ENCODE measurements around the gene FGR.
"Not testable (repeated sequence)": the region's sequence is repeated elsewhere in the genome, so short reads cannot be mapped to it uniquely, and the experiment has no call there.

The FGR gene

GRCh38 chr1:27659497-27660299 is 24.7 kb upstream of the FGR start:
- DNase-seq = peak; percentile 78

- DNase-seq = no peak
Observed at GRCh38 chr1:27658951-27659496, 24.0 kb upstream of the FGR start.

GRCh38 chr1:27656157-27656893 is 21.3 kb upstream of the FGR start:
- DNase-seq = no peak

GRCh38 chr1:27655151-27655937 is 20.4 kb upstream of the FGR start:
- no peak for DNase-seq

- no peak for DNase-seq
Observed at GRCh38 chr1:27652111-27652864, 17.3 kb upstream of the FGR start.

- no peak for DNase-seq
Observed at GRCh38 chr1:27650539-27651175, 15.7 kb upstream of the FGR start.

- DNase-seq = no peak
Observed at GRCh38 chr1:27650171-27650538, 15.2 kb upstream of the FGR start.

- no peak for DNase-seq
Observed at GRCh38 chr1:27649306-27649635, 14.3 kb upstream of the FGR start.

- DNase-seq = no peak
Observed at GRCh38 chr1:27648602-27649305, 13.8 kb upstream of the FGR start.

- DNase-seq = no peak
Observed at GRCh38 chr1:27647328-27647727, 12.3 kb upstream of the FGR start.

GRCh38 chr1:27646676-27647075 is 11.7 kb upstream of the FGR start:
- DNase-seq = no peak

- no peak for DNase-seq
Observed at GRCh38 chr1:27645071-27645415, 10.1 kb upstream of the FGR start.

GRCh38 chr1:27644369-27645070 is 9.5 kb upstream of the FGR start:
- DNase-seq = no peak

- peak; percentile 25 for DNase-seq
Observed at GRCh38 chr1:27643600-27644368, 8.8 kb upstream of the FGR start.

GRCh38 chr1:27640514-27640913 is 5.5 kb upstream of the FGR start:
- DNase-seq = not testable (repeated sequence)

- no peak for DNase-seq
Observed at GRCh38 chr1:27638805-27639204, 3.8 kb upstream of the FGR start.

- DNase-seq = no peak
Observed at GRCh38 chr1:27638047-27638734, 3.2 kb upstream of the FGR start.

- DNase-seq = no peak
Observed at GRCh38 chr1:27635396-27636142, 584 bp upstream of the FGR start.

Data from NCI-H2171 (cell line).